ENCODE data around the gene LEMD2.

LEMD2 gene

DNA sequence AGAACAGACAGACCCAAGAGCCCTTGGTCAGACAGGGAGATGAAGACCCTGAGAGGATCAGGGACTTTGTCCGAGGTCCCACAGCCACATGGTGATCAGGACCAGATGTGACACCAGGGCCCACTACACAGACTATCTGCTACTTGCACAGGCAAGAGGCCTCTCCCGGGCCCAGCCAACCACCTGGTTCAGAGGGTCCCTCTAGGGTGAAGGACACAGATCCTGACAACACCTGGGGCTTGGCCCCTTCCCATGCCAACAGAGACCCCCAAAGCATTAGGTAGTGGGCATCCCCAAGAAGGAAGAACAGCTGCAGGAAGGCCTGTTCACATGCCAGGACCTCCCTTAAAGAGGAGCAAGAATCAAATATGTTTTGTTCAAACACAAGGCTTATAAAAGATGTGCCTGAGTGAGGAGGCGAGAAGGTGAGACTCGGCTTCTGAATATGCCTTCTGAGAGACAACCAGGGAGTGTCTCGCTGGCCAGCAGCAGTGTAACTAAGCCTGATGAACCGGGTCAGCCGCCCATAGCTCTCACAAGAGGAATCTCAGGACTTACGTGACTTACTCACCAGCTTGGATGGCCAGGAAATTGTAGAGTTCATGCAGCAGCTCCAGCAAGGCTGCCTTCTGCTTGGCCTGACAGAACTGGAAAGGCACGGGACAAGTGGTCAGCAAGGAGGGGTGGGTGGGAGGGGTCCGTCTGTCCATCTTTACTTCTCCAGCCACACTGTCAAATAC lies 5.0 kb downstream of the LEMD2 start:
- H3K36me3 ChIP-seq = peaks cover 63% of the 10 kb centered on the region
- peaks cover 18 to 21% of the 10 kb centered on the region in 2 experiments for H3K4me1 ChIP-seq (ENCODE audit: control insufficient read depth in 1 of 2, insufficient read depth in 1 of 2, low read depth in 1 of 2, low read length in 1 of 2)
- no peaks in the 10 kb centered on the region for H3K27me3 ChIP-seq
- no peaks in the 10 kb centered on the region for H3K9me3 ChIP-seq
- H3K4me3 ChIP-seq (ENCODE audit: low read depth in 1 of 2, low read length in 1 of 2) = no peak overlapping the region
- TF ChIP-seq, protein P1, sequence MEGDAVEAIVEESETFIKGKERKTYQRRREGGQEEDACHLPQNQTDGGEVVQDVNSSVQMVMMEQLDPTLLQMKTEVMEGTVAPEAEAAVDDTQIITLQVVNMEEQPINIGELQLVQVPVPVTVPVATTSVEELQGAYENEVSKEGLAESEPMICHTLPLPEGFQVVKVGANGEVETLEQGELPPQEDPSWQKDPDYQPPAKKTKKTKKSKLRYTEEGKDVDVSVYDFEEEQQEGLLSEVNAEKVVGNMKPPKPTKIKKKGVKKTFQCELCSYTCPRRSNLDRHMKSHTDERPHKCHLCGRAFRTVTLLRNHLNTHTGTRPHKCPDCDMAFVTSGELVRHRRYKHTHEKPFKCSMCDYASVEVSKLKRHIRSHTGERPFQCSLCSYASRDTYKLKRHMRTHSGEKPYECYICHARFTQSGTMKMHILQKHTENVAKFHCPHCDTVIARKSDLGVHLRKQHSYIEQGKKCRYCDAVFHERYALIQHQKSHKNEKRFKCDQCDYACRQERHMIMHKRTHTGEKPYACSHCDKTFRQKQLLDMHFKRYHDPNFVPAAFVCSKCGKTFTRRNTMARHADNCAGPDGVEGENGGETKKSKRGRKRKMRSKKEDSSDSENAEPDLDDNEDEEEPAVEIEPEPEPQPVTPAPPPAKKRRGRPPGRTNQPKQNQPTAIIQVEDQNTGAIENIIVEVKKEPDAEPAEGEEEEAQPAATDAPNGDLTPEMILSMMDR (IDR thresholded peaks at IDR 0.05) = no peak
- no peak overlapping the region for H3K27ac ChIP-seq

DNA sequence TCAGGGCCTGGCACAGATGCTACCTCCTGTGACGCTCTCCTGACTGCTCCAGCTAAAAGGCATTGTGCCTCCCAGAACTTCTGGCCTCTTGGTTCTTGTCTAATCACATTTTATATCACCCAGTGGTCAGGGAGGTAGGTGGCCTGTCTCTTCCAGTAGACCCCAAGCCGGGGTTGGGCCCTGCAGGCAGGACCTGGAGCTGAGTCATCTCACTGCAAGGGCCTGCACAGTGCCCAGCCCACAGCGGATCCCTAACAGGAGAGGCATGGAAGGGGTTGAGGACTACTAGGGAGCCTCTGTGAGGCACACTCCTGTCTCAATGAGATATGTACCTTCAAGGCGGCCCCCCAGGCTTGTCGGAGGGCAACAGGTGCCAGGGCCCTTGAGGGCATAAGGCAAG lies 6.4 kb downstream of the LEMD2 start:
- H3K4me3 ChIP-seq (ENCODE audit: low read depth in 1 of 2, low read length in 1 of 2) = no peak overlapping the region
- peaks cover 10 to 14% of the 10 kb centered on the region in 2 experiments for H3K4me1 ChIP-seq (ENCODE audit: control insufficient read depth in 1 of 2, insufficient read depth in 1 of 2, low read depth in 1 of 2, low read length in 1 of 2)
- H3K9me3 ChIP-seq = no peaks in the 10 kb centered on the region
- no peak overlapping the region for H3K27ac ChIP-seq
- TF ChIP-seq, protein P1 (IDR thresholded peaks at IDR 0.05) = no peak
- peaks cover 77% of the 10 kb centered on the region for H3K36me3 ChIP-seq
- no peaks in the 10 kb centered on the region for H3K27me3 ChIP-seq

DNA sequence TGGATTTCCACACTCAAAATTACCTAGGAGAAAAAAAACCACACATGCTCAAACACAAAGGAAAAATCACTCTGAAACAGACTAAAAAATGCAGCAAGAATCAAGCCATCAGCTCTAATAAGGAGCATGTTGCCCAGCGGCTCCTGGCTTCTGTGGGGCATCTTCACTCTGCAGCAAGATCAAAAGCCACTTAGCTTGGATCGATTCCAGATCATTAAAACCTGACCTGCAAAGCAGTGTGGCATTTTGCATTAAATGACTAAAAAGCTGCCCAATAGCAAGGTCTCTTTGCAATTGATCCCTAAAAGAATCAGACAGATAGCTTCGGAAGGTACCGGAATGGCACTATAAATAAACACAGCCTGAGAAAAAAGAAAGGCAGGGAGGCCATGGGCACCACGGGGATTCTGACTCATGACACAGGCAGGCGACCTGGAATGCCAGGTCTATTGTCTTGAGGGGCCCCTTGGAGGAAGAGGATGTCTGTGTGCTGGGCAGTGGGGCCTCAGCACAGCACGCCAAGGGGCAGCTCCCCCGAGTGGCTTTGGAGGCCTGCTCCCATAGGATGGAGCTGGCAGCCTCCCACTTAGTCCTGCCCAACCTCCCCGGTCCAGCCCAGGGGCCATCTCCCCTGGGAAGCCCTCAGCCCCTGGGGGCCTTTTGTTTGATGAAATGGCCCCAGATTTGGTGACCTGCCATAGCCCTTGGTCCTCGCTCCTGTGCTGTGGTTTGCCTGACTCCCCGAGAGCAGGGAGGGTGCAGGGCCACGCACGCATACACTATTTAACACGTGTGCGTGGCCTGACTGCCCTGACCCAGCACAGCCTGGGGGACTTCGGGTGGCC lies 7.6 kb downstream of the LEMD2 start:
- Histone ChIP-seq H3K9me3 (no peaks in the 10 kb centered on the region), H3K36me3 (peaks cover 89% of the 10 kb centered on the region), H3K4me3 (ENCODE audit: low read depth in 1 of 2, low read length in 1 of 2) (no peak overlapping the region), H3K4me1 (ENCODE audit: control insufficient read depth in 1 of 2, insufficient read depth in 1 of 2, low read depth in 1 of 2, low read length in 1 of 2) (peaks cover 0 to 2% of the 10 kb centered on the region in 2 experiments), H3K27me3 (no peaks in the 10 kb centered on the region), H3K27ac (no peak overlapping the region)
- TF ChIP-seq, protein P1 (IDR thresholded peaks at IDR 0.05) = no peak

DNA sequence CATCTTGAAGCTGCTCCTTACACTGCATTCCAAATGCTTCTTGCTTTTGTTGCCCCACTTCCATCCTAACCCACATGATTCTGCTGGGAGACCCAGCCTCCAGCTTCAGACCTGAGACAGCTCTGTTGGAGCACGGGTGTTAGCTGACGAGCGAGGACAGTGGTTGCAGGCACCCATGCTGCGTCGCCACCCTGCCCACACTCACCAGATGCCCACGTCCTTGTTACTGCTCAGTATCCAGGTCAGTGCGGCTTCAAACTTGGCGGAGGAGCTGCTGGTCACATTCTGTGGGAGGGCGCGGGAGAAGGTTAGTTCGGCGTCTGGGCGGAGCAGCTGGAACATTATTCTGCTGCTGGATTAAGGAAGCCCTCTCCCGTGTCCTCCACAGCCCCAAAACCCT lies 9.0 kb downstream of the LEMD2 start:
- no peaks in the 10 kb centered on the region for H3K27me3 ChIP-seq
- TF ChIP-seq, protein P1 (IDR thresholded peaks at IDR 0.05) = no peak

DNA sequence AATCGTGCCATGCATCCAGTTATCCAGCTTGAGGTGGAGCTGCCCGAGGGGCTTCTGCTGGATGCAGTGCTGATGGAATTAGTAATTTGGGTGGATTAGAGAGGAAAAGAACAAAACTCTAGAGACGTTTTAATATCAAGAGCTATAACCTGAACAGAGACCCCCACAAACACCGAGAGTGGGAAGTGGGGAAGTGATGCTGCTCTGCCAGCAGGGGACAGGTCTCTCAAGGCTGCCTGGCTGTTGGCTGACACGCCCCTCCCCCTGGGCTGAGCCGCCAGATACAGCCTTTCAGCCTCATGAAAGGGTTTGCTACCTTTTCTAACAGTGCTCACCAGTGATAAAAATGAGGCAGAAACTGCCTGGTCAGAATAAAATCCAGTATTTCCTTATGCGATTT lies 9.6 kb downstream of the LEMD2 start:
- Histone ChIP-seq H3K9me3 (no peaks in the 10 kb centered on the region), H3K27ac (no peak overlapping the region), H3K4me1 (ENCODE audit: control insufficient read depth in 1 of 2, insufficient read depth in 1 of 2, low read depth in 1 of 2, low read length in 1 of 2) (no peaks in the 10 kb centered on the region), H3K27me3 (no peaks in the 10 kb centered on the region), H3K4me3 (ENCODE audit: low read depth in 1 of 2, low read length in 1 of 2) (no peak overlapping the region), H3K36me3 (peaks cover 100% of the 10 kb centered on the region)
- TF ChIP-seq, protein P1 (IDR thresholded peaks at IDR 0.05) = no peak

More for the DNA sequence above, 9.0 kb downstream of the LEMD2 start:
- Histone ChIP-seq H3K36me3 (peaks cover 100% of the 10 kb centered on the region), H3K4me3 (ENCODE audit: low read depth in 1 of 2, low read length in 1 of 2) (no peak overlapping the region), H3K4me1 (ENCODE audit: control insufficient read depth in 1 of 2, insufficient read depth in 1 of 2, low read depth in 1 of 2, low read length in 1 of 2) (no peaks in the 10 kb centered on the region), H3K9me3 (no peaks in the 10 kb centered on the region), H3K27ac (no peak overlapping the region)
